Esophagus muscularis mucosa (tissue), 4 donors: ENCODE measurements around the gene MYRIP. TPM values are rescaled to one million over a fixed set of nuclear protein-coding genes. Genes with fewer than 3 reads are reported as not detected.
A peak's percentile ranks its signal among the peaks of the same experiment; 100 is the strongest.

Experiments used
- DNase-seq: peaks from one replicate; pipeline ENCODE4 v3.0.0-alpha.2; 2017; ENCODE audit errors: extremely low spot score
- H3K27ac ChIP-seq, 4 donors: fragments of 200-600 bp; sonication (generic); replicated peaks in 1 of 4; 1 replicate in 3 of 4; 2 replicates in 1 of 4; pipeline ENCODE4 v1.5.1; 2016 to 2019; ENCODE audit warnings: mild to moderate bottlenecking in 1 of 4
- H3K27me3 ChIP-seq, 4 donors: fragments of 200-600 bp; sonication (generic); one replicate each; pipeline versions ENCODE4 v1.5.1 to v1.6.0; 2016 to 2019
- H3K36me3 ChIP-seq, 4 donors: fragments of 200-600 bp; sonication (generic); one replicate each; pipeline ENCODE4 v1.5.1; 2016 to 2019
- H3K4me1 ChIP-seq, 4 donors: fragments of 200-600 bp; sonication (generic); one replicate each; pipeline ENCODE4 v1.5.1; 2016 to 2019
- H3K4me3 ChIP-seq, 4 donors: fragments of 200-600 bp; sonication (generic); 1 replicate in 2 of 4; 2 replicates in 2 of 4; pipeline ENCODE4 v1.5.1; 2016 to 2019; ENCODE audit warnings: mild to moderate bottlenecking in 4 of 4, moderate library complexity in 1 of 4
- H3K9me3 ChIP-seq, 4 donors: fragments of 200-600 bp; sonication (generic); 1 replicate in 3 of 4; 2 replicates in 1 of 4; pipeline ENCODE4 v1.5.1; 2016 to 2019
- CTCF ChIP-seq, 3 experiments: fragments of 200-600 bp in 2 of 3; fragments of 450-650 bp in 1 of 3; sonication (generic) in 2 of 3; IDR thresholded peaks; one replicate each; pipeline ENCODE4 v1.5.1; 2017 to 2019; ENCODE audit warnings: antibody characterized with exemption in 3 of 3, mild to moderate bottlenecking in 2 of 3, moderate library complexity in 1 of 3
- EP300 ChIP-seq: sonication (generic); formaldehyde crosslinking; IDR thresholded peaks from one replicate; pipeline ENCODE4 v1.6.1; 2017; ENCODE audit warnings: antibody characterized with exemption
- POLR2A ChIP-seq: fragments of 450-650 bp; IDR thresholded peaks from one replicate; pipeline ENCODE4 v1.6.1; 2017; ENCODE audit warnings: antibody characterized with exemption, moderate library complexity, mild to moderate bottlenecking, low read depth
- POLR2AphosphoS5 ChIP-seq, 2 donors: sonication (generic); formaldehyde crosslinking; IDR thresholded peaks; one replicate each; pipeline ENCODE4 v1.6.1; 2017; ENCODE audit warnings: antibody characterized with exemption in 2 of 2
- WGBS: methylation state at CpG from one replicate; pipeline ENCODE4 v1.1.5; 2018; 5-methylcytosine and 5-hydroxymethylcytosine counted together
- intact Hi-C: fragments of 100-400 bp; cut with DNase I; formaldehyde crosslinking; loops from one replicate; pipeline ENCODE4 v1.15.1; 2023
- total RNA-seq, 4 donors: library from RNA; depleted of rRNA; stranded (reverse); fragments of >200 nt; gene quantifications; one replicate each; pipeline versions ENCODE4 v1.1.0 to v1.2.1, GENCODE V29; 2016

Gene MYRIP
- total RNA-seq, 4 donors from 2014 or later = 3.3 to 7.2 (median 5.8) TPM

GRCh38 chr3:40196966-40197365 is 387.6 kb downstream of the MYRIP start:
- H3K9me3 ChIP-seq = no peaks in the 10 kb centered on the region
- no peak overlapping the region for H3K4me3 ChIP-seq
- intact Hi-C loops = no loop called here
- no peak overlapping the region for H3K27ac ChIP-seq
- TF ChIP-seq EP300 = no peak
- 79% methylated on average over 5 of the region's 9 CpGs for WGBS
- no peaks in the 10 kb centered on the region for H3K27me3 ChIP-seq
- H3K4me1 ChIP-seq = no peaks in the 10 kb centered on the region
- peak; percentile 53 for DNase-seq
- H3K36me3 ChIP-seq = no peaks in the 10 kb centered on the region

GRCh38 chr3:40200692-40201316 is 391.4 kb downstream of the MYRIP start:
- Histone ChIP-seq H3K4me3 (no peak overlapping the region), H3K9me3 (no peaks in the 10 kb centered on the region), H3K4me1 (no peaks in the 10 kb centered on the region), H3K36me3 (no peaks in the 10 kb centered on the region), H3K27ac (no peak overlapping the region), H3K27me3 (no peaks in the 10 kb centered on the region)
- intact Hi-C loops = no loop called here
- 89% methylated on average over 6 of the region's 6 CpGs for WGBS
- DNase-seq = peak; percentile 70
- TF ChIP-seq POLR2AphosphoS5 (IDR thresholded peaks at IDR 0.05) (no peak), EP300 (no peak)

GRCh38 chr3:40201770-40202169 is 392.4 kb downstream of the MYRIP start:
- peak; percentile 50 for DNase-seq
- Histone ChIP-seq H3K27ac (no peak overlapping the region), H3K27me3 (no peaks in the 10 kb centered on the region), H3K36me3 (no peaks in the 10 kb centered on the region), H3K4me1 (no peaks in the 10 kb centered on the region), H3K4me3 (no peak overlapping the region), H3K9me3 (no peaks in the 10 kb centered on the region)
- TF ChIP-seq POLR2A (no peak), POLR2AphosphoS5 (IDR thresholded peaks at IDR 0.05) (no peak), EP300 (no peak), CTCF (IDR thresholded peaks at IDR 0.05) (no peak)
- 55% methylated on average over 3 of the region's 3 CpGs for WGBS
- intact Hi-C loops = no loop called here

- no peak overlapping the region for H3K27ac ChIP-seq
- no peaks in the 10 kb centered on the region for H3K27me3 ChIP-seq
- intact Hi-C loops = no loop called here
- no peaks in the 10 kb centered on the region for H3K9me3 ChIP-seq
- no peak overlapping the region for H3K4me3 ChIP-seq
- WGBS = 92% methylated on average over 2 of the region's 2 CpGs
- TF ChIP-seq POLR2A (no peak), EP300 (no peak)
- H3K4me1 ChIP-seq = no peaks in the 10 kb centered on the region
- H3K36me3 ChIP-seq = no peaks in the 10 kb centered on the region
- DNase-seq = peak; percentile 5
Measured at GRCh38 chr3:40206522-40206921, 397.1 kb downstream of the MYRIP start.

GRCh38 chr3:40207796-40208195 is 398.4 kb downstream of the MYRIP start:
- Histone ChIP-seq H3K4me1 (no peaks in the 10 kb centered on the region), H3K27me3 (no peaks in the 10 kb centered on the region), H3K4me3 (no peak overlapping the region), H3K27ac (no peak overlapping the region), H3K36me3 (no peaks in the 10 kb centered on the region), H3K9me3 (no peaks in the 10 kb centered on the region)
- DNase-seq = no peak
- intact Hi-C loops = no loop called here
- TF ChIP-seq CTCF (IDR thresholded peaks at IDR 0.05) (no peak), EP300 (no peak), POLR2AphosphoS5 (IDR thresholded peaks at IDR 0.05) (no peak), POLR2A (no peak)

- no peak for TF ChIP-seq POLR2A
- H3K27me3 ChIP-seq = no peaks in the 10 kb centered on the region
- DNase-seq = peak; percentile 60
- no peaks in the 10 kb centered on the region for H3K4me1 ChIP-seq
- intact Hi-C loops = no loop called here
- no peak overlapping the region for H3K4me3 ChIP-seq
- 88% methylated on average over 2 of the region's 2 CpGs for WGBS
- H3K9me3 ChIP-seq = no peaks in the 10 kb centered on the region
- no peak overlapping the region for H3K27ac ChIP-seq
- H3K36me3 ChIP-seq = no peaks in the 10 kb centered on the region
Measured at GRCh38 chr3:40208251-40208650, 398.8 kb downstream of the MYRIP start.

- H3K4me1 ChIP-seq = no peaks in the 10 kb centered on the region
- WGBS = 83% methylated on average over 4 of the region's 4 CpGs
- intact Hi-C loops = no loop called here
- H3K4me3 ChIP-seq = no peak overlapping the region
- peak; percentile 60 for DNase-seq
- H3K36me3 ChIP-seq = no peaks in the 10 kb centered on the region
- TF ChIP-seq CTCF (IDR thresholded peaks at IDR 0.05) (no peak), POLR2A (no peak), POLR2AphosphoS5 (IDR thresholded peaks at IDR 0.05) (no peak), EP300 (no peak)
- H3K27ac ChIP-seq = no peak overlapping the region
- no peaks in the 10 kb centered on the region for H3K9me3 ChIP-seq
- no peaks in the 10 kb centered on the region for H3K27me3 ChIP-seq
Measured at GRCh38 chr3:40211579-40211978, 402.2 kb downstream of the MYRIP start.
